Upper lobe of left lung (tissue), 4 donors: ENCODE results near the gene EMID1.

Experiments
- EP300 ChIP-seq, 4 donors: sonication (generic); formaldehyde crosslinking; IDR thresholded peaks; one replicate each; pipeline ENCODE4 v1.5.1; 2017; ENCODE audit warnings: antibody characterized with exemption in 4 of 4, control low read depth in 2 of 4
- POLR2A ChIP-seq, 4 donors: fragments of 450-650 bp; IDR thresholded peaks; one replicate each; pipeline ENCODE4 v1.5.1; 2016 to 2017; ENCODE audit warnings: antibody characterized with exemption in 4 of 4, mild to moderate bottlenecking in 2 of 4
- POLR2AphosphoS5 ChIP-seq, 2 donors: sonication (generic); formaldehyde crosslinking; IDR thresholded peaks; one replicate each; pipeline ENCODE4 v1.5.1; 2017; ENCODE audit warnings: antibody characterized with exemption in 2 of 2
- TF ChIP-seq, protein P1 (sequence below), 6 experiments: fragments of 450-650 bp in 4 of 6; fragments of 200-600 bp in 2 of 6; sonication (generic) in 2 of 6; IDR thresholded peaks; one replicate each; pipeline ENCODE4 v1.5.1; 2016 to 2019; ENCODE audit warnings: antibody characterized with exemption in 6 of 6

DNA sequence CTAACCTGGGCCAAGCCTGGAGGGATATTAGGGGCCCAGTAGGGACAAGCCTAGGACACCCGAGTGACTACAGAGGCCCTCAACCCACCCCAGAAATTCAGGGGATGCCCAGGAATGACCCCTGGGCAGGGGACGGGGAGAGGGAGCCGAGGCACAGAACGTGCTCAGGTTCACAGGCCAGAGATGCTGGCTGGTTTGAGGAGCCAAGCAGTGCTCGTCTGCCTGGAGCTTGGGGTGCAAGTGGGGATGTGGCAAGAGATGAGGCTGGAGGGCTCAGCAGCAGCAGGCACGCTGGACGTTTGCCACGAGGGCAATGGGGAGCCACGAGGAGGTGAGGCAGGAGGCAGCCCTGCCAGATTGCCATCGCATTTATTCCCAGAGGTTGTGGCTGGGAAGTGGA lies 34.0 kb upstream of the EMID1 start:
- TF ChIP-seq, protein P1, sequence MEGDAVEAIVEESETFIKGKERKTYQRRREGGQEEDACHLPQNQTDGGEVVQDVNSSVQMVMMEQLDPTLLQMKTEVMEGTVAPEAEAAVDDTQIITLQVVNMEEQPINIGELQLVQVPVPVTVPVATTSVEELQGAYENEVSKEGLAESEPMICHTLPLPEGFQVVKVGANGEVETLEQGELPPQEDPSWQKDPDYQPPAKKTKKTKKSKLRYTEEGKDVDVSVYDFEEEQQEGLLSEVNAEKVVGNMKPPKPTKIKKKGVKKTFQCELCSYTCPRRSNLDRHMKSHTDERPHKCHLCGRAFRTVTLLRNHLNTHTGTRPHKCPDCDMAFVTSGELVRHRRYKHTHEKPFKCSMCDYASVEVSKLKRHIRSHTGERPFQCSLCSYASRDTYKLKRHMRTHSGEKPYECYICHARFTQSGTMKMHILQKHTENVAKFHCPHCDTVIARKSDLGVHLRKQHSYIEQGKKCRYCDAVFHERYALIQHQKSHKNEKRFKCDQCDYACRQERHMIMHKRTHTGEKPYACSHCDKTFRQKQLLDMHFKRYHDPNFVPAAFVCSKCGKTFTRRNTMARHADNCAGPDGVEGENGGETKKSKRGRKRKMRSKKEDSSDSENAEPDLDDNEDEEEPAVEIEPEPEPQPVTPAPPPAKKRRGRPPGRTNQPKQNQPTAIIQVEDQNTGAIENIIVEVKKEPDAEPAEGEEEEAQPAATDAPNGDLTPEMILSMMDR (IDR thresholded peaks at IDR 0.05), result no peak
- no peak for TF ChIP-seq POLR2A (IDR thresholded peaks at IDR 0.05)
- no peak for TF ChIP-seq POLR2AphosphoS5 (IDR thresholded peaks at IDR 0.05)
- TF ChIP-seq EP300 (IDR thresholded peaks at IDR 0.05), result no peak
